ENCODE data around the gene RAMACL.

Gene RAMACL

DNA sequence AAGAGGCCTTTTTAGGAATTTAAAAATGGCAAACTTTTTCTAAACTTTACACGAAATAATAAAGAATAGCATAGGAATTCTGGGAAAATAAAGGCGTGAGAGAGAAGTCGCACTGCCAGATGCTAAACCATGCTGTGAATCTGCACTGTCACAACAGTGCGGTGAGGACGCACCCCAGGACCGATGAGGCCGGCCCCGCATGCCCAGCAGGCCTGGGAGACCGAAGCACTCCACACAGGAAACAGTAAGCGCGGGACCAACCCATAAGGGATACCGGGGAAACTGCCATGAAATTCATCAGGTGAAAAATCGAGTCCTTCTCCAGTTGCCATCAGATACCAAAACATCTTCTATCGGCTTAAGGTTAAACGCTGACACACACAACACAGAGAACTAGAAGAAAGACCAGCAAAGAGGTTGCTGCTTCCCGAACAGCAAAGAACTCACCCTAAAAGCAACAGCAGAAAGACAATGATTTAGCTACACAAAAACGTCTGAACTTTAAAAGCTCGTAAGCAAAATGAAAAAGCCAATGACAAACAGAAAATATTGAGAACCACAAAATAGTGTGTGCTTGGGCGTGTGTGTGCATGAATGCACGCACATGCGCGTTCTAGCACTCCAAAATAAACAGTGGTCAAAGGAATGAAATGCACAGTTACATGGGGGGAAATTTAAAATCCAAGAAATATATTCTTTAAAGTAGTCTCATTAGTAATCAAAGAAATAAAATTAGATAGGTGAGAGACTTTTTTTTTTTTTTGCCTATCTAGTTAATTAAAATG, 15.4 kb downstream of the RAMACL start:
- H3K4me3 ChIP-seq (ENCODE audit: low read length) = no peak overlapping the region
- H3K9me3 ChIP-seq (ENCODE audit: insufficient read depth, low read length) = no peaks in the 10 kb centered on the region
- no peak overlapping the region for H3K27ac ChIP-seq (ENCODE audit: low read length)
- H3K4me1 ChIP-seq (ENCODE audit: low read length) = no peaks in the 10 kb centered on the region
- TF ChIP-seq, protein P1, sequence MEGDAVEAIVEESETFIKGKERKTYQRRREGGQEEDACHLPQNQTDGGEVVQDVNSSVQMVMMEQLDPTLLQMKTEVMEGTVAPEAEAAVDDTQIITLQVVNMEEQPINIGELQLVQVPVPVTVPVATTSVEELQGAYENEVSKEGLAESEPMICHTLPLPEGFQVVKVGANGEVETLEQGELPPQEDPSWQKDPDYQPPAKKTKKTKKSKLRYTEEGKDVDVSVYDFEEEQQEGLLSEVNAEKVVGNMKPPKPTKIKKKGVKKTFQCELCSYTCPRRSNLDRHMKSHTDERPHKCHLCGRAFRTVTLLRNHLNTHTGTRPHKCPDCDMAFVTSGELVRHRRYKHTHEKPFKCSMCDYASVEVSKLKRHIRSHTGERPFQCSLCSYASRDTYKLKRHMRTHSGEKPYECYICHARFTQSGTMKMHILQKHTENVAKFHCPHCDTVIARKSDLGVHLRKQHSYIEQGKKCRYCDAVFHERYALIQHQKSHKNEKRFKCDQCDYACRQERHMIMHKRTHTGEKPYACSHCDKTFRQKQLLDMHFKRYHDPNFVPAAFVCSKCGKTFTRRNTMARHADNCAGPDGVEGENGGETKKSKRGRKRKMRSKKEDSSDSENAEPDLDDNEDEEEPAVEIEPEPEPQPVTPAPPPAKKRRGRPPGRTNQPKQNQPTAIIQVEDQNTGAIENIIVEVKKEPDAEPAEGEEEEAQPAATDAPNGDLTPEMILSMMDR (IDR thresholded peaks at IDR 0.05; ENCODE audit: low read depth, low read length) = no peak
- TF ChIP-seq EZH2phosphoT487 (IDR thresholded peaks at IDR 0.05; ENCODE audit: low read depth) = no peak
- no peaks in the 10 kb centered on the region for H3K79me2 ChIP-seq (ENCODE audit: low read length)
- no peak overlapping the region for H2AFZ ChIP-seq (ENCODE audit: low read depth, low read length)
- H4K20me1 ChIP-seq (ENCODE audit: insufficient read depth, low read length) = no peaks in the 10 kb centered on the region
- H3K4me2 ChIP-seq (ENCODE audit: low read length) = no peak overlapping the region
- no peak overlapping the region for H3K9ac ChIP-seq (ENCODE audit: low read length)
- H3K27me3 ChIP-seq (ENCODE audit: low read depth, low read length) = no peaks in the 10 kb centered on the region
- H3K36me3 ChIP-seq (replicated peaks; ENCODE audit: low read depth, low read length) = no peaks in the 10 kb centered on the region

DNA sequence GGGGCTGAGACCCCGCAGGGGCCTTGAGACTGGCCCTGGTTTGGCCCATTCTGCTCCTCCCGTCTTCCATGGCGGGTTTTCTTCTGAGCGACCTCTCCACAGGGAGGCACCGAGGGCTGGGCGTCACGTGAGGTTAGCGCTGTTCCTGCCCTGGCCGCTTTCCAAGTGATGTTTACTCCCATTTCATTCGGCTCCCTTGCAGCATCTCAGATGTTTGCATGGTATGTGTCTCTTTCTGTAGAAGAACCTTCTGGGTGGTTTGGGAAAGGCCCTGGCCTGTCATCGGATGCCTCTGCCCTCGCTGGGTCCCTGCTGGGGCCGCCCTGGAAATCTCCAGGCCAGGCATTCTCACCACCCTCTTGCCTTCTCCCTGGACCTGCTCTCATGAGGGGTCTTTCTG, 17.3 kb downstream of the RAMACL start:
- H3K9me3 ChIP-seq (ENCODE audit: insufficient read depth, low read length) = no peaks in the 10 kb centered on the region
- no peaks in the 10 kb centered on the region for H4K20me1 ChIP-seq (ENCODE audit: insufficient read depth, low read length)
- H3K36me3 ChIP-seq (replicated peaks; ENCODE audit: low read depth, low read length) = no peaks in the 10 kb centered on the region
- H3K4me3 ChIP-seq (ENCODE audit: low read length) = no peak overlapping the region
- TF ChIP-seq, protein P1 (IDR thresholded peaks at IDR 0.05; ENCODE audit: low read depth, low read length) = no peak
- no peak for TF ChIP-seq EZH2phosphoT487 (IDR thresholded peaks at IDR 0.05; ENCODE audit: low read depth)
- no peak overlapping the region for H3K4me2 ChIP-seq (ENCODE audit: low read length)
- no peaks in the 10 kb centered on the region for H3K27me3 ChIP-seq (ENCODE audit: low read depth, low read length)
- H3K79me2 ChIP-seq (ENCODE audit: low read length) = no peaks in the 10 kb centered on the region
- no peak overlapping the region for H2AFZ ChIP-seq (ENCODE audit: low read depth, low read length)
- H3K27ac ChIP-seq (ENCODE audit: low read length) = no peak overlapping the region
- H3K4me1 ChIP-seq (ENCODE audit: low read length) = no peaks in the 10 kb centered on the region
- H3K9ac ChIP-seq (ENCODE audit: low read length) = no peak overlapping the region

DNA sequence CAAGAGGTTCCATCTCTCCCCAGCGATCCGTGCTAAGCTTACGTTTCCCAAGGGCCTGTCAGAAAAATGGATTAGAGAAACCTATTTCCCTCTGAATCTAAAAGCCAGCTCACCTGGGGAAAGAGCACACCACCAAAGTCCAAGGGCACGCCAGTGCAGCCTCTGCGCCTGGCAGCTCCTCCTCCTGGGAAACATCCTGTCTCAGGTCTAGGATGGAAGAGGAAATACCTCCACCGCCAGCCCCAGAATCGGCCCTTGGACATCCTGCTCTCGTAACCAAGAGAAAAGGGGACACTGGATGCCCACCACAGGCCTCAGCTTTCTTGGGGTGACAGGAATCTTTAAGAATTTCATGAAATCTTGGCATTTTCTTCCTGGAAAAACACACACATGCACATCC, 18.7 kb downstream of the RAMACL start:
- H3K27ac ChIP-seq (ENCODE audit: low read length) = no peak overlapping the region
- no peaks in the 10 kb centered on the region for H3K79me2 ChIP-seq (ENCODE audit: low read length)

DNA sequence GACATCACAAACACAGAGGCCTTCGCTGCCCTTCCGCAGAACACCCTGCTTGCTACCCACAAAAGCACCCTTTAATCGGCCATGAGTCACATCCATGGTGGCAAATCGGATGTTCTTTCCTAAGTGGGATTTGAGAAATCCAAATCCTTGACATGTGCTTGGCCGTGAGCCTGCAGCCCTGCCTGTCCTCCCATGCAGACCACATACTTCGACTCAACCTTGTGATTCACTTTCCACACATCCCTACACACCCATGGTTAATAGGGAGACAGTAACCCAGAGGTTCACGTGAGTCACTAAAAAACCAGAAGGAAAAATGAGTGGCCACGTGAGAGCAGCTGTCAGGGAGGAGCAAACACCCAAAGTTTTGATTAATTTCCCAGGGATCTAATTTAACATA, 19.4 kb downstream of the RAMACL start:
- H3K9ac ChIP-seq (ENCODE audit: low read length) = no peak overlapping the region
- no peaks in the 10 kb centered on the region for H3K79me2 ChIP-seq (ENCODE audit: low read length)
- no peaks in the 10 kb centered on the region for H3K27me3 ChIP-seq (ENCODE audit: low read depth, low read length)
- TF ChIP-seq, protein P1 (IDR thresholded peaks at IDR 0.05; ENCODE audit: low read depth, low read length) = no peak
- TF ChIP-seq EZH2phosphoT487 (IDR thresholded peaks at IDR 0.05; ENCODE audit: low read depth) = no peak
- H3K36me3 ChIP-seq (replicated peaks; ENCODE audit: low read depth, low read length) = no peaks in the 10 kb centered on the region
- no peaks in the 10 kb centered on the region for H3K9me3 ChIP-seq (ENCODE audit: insufficient read depth, low read length)
- no peaks in the 10 kb centered on the region for H3K4me1 ChIP-seq (ENCODE audit: low read length)
- no peaks in the 10 kb centered on the region for H4K20me1 ChIP-seq (ENCODE audit: insufficient read depth, low read length)
- no peak overlapping the region for H3K4me2 ChIP-seq (ENCODE audit: low read length)
- H3K27ac ChIP-seq (ENCODE audit: low read length) = no peak overlapping the region
- H2AFZ ChIP-seq (ENCODE audit: low read depth, low read length) = no peak overlapping the region
- H3K4me3 ChIP-seq (ENCODE audit: low read length) = no peak overlapping the region

More for the DNA sequence above, 18.7 kb downstream of the RAMACL start:
- H3K36me3 ChIP-seq (replicated peaks; ENCODE audit: low read depth, low read length) = no peaks in the 10 kb centered on the region
- no peaks in the 10 kb centered on the region for H4K20me1 ChIP-seq (ENCODE audit: insufficient read depth, low read length)
- H3K4me2 ChIP-seq (ENCODE audit: low read length) = no peak overlapping the region
- H3K27me3 ChIP-seq (ENCODE audit: low read depth, low read length) = no peaks in the 10 kb centered on the region
- no peak overlapping the region for H3K9ac ChIP-seq (ENCODE audit: low read length)
- TF ChIP-seq EZH2phosphoT487 (IDR thresholded peaks at IDR 0.05; ENCODE audit: low read depth) = no peak
- TF ChIP-seq, protein P1 (IDR thresholded peaks at IDR 0.05; ENCODE audit: low read depth, low read length) = no peak
- H2AFZ ChIP-seq (ENCODE audit: low read depth, low read length) = no peak overlapping the region
- H3K9me3 ChIP-seq (ENCODE audit: insufficient read depth, low read length) = no peaks in the 10 kb centered on the region
- no peaks in the 10 kb centered on the region for H3K4me1 ChIP-seq (ENCODE audit: low read length)
- no peak overlapping the region for H3K4me3 ChIP-seq (ENCODE audit: low read length)

All from OCI-LY3 (cell line).